ENCODE measurements around the gene C2CD4D.

C2CD4D gene

DNA sequence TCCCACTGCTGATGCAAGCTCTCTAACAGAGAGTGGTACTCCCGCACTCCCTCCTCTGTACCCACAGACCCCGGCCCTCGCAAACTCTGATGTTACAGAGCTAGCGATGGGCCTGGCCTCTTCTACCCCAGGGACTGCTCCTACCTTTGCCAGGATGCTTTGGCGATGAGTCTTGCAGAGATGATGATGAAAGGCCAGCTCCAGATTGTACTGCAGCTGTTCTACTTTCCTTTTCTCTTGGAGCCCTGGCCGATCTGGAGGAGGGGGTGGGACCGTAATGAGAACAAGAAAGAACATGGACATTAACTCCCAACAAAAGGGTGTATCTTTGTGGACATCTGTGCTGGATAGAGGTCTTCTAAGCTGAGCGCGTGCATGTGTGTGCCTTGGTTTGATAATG, 28.4 kb downstream of the C2CD4D start:
- no peak for DNase-seq

DNA sequence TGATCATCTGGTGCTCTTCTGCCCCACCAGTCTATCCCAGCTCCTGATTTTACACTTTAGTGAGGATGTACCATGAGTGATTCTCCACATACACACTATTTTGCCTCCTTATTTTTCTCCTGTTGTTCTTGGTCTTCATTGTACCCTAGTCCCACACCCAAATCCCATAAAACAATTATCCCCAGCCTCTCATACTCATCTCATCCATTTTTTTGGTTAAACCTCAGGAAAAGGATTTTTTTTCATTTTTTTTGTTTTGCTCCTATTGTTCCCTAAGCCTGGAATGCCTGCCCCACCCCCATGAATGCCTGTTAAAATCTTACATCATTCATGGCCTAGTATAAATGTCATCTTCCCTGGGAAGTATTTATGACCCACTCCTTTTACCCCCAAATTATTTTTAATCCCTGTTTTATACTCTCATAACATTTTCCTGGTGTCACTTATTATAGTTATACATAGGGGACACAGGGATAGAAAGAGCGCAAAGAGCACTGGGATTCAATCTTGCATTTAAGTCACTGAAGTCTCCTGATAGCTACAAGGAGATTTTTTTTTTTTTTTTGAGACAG, 29.5 kb downstream of the C2CD4D start:
- no peak for DNase-seq

DNA sequence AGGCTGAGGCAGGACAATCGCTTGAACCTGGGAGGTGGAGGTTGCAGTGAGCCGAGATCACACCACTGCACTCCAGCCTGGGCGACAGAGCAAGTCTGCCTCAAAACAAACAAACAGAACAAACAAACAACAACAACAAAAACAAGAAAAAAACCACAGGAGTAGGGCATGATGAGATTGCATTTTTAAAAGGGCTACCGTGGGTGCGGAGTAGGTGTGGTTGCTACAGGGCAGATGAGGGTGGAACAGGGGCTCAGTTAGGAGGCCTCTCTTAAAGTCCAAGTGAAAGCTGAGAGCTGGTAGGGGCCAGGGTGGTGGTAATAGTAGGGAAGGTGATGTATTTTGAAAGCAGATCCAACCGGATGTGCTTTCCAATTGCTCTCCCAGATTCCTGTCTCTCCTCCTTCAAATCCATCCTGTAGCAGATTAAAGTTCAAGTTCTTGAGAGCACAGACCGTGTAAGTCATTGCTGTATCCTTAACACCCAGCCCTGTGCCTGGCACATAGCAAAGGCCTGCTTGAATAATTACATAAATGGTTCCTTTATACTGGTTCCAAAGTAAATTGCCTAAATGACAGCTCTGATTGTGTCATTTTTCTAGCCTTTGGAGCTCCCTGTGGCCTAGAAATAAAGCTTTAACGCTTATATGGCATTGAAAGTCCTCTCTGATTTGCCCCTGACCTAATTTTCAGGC, 30.2 kb downstream of the C2CD4D start:
- DNase-seq, result no peak

DNA sequence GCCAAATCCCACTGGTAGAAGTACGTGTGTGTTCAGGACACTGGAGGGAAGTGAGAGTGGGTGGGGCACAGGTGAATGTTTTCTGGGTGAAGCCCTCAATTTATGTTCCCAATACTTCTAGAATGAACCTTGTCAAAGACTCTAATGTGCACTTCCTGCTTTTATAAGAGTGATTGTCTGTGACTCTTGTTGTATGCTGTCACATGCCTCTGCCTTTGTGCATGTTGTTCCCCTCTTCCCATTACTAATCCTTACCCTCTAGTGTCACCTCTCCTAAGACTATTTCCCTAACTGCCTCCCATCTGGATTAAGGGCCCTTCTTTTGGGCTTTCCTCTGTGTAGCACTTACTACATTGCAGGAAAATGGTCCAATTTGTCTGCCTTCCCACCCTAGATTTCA, 31.9 kb downstream of the C2CD4D start:
- no peak for DNase-seq

DNA sequence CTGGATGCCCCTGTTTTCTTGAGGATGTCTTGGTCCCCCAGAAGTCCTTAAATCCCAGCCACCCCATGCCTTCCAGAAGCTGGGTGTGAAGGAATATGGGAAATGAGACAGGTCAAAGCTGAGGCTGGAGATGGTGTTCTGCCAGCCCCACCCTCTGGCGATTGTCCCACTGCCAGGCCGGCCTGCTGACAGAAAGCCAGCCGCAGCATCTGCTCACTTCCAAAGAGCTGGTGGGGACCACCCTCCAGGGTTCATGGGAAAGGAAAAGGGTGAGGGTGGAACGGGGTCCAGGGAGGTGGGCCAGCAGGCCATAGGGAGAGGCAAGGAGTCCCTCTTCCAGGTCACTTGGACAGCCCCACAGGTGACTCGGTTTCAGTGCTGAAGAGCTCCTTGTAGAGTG, 32.5 kb downstream of the C2CD4D start:
- no peak for DNase-seq

DNA sequence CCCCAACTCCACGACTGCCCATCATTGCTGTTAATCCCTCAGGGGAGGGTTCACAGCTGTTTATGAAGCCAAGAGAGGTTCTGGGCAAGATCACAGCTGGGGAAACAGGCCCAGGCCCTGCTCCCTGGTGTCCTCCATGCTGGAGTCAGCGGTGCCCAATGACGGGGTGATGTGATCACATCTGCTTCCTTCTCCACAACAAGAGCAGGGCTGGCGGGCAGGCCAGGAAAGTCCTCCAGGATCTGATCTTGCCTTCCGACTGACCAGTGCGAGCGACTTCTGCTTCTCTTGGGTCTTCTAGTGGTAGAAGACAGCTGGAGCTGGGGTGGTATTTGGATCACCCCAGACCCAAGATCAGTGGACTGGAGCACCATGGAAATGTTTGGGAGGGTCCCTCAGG, 33.5 kb downstream of the C2CD4D start:
- no peak for DNase-seq

DNA sequence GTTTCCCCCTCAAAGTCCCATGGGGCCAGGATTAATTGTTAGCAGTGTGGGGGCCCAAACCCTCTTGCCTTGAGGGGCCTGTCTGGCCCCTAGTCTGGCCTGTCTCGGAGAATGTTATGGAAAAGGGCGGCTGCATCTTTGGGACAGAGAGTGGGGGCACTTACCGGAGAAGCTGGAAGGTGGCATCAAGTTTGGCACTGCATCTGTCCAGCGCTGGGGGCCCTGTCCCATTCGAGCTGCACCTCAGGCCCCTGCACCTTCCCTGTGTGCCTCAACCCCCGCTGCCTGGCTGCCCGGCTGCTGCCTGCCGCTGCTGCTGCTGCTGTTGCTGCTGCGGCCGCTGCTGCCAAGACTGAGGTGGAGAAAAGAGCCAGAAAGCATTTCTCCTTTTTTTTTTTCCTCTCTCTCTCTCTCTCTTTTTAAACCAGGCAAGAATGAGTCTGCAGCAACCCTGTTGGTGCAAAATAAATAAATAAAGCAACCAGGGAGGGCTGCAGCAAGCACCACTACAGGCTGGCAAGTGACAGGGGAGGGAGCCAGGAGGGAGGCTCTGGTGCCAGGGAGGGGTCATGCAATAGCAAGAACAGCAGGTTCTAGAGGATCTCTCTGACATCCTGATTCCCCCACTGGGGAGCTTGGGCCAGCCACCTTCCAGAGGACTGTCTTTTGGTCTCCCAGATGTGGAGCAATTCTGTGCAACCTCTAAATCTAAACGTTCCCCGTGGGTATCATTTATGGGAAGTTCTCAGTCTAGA, 34.4 kb downstream of the C2CD4D start, which contains the start of gene LINGO4:
LINGO4 (minus strand) TSS at position 354 of the 755 bp plus-strand sequence. CDS start 2,715 bp downstream, outside the sequence.
- DNase-seq, result no peak

DNA sequence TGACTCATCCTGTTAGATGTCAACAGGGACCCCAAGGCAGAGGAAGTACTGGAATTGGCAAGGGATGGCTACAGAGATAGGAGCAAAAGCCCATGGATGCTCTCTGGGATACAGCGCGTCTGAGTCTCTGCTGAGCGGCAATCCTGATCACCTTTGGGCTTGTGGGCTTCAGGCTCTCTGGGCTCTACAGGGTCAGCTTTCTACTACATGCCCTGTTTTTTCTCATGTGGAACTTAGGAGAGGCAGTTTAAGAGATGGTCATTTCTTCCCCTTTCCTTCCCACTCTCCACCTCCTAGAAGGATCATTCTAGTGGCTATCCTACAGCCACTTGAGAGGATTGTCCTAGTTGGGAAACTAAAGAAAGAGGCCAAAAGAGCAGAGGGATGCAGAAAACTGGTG, 35.7 kb downstream of the C2CD4D start:
- no peak for DNase-seq

DNA sequence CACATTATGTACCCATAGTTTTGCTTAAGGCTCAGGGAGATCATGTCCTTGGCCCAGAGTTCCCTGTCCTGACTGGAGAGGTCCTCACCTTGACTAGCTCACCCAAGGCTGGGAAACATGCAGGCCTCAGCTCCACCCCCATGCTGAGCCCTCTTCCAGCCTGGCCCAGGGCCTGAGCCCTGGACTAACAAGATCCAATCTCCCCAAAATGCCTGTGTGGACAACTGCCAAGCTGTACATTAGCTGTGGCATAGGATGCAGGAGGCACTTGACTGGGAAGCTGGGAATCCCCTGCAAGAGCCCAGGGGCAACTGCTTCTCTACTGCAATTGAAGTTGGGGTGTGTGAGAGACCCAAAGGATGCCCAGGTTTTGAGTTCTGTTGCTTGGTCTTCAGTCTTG, 36.5 kb downstream of the C2CD4D start:
- no peak for DNase-seq

DNA sequence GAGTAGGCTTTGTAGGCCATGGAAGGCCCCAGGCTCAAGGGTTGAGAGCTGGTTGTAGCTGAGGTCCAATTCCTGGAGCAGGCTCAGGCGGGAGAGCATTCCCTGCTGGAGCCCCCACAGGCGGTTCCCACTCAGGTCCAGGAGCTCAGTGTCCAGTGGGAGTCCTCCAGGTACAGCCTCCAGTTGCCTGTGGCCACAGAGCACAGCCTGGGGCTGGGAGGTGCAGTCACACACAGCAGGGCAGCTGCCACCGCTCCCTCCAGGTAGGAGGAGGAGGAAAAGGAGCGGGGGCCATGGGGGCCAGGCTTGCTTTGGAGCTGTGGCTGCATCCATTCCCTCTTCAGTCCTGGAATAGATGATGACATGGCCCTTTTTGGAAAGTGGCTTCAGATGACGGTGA, 37.2 kb downstream of the C2CD4D start:
- no peak for DNase-seq

DNA sequence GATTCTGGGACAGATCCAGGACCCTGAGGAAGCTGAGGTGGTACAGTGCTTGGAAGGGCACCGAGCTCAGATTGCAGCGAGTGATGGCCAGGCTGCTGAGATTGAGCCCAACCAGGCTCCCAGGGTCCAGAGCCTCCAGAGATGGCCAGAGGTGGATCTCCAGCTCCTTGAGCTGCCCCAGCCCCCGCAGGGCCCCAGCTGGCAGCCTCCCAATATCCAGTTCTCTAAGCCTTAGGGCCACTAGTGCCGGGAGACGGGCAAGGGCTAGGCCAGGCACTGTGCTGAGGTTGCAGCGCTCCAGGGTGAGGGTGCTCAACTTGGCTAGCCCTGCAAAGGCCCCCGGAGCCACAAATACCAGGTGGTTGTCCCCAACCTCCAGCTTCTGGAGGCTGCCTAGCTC, 37.8 kb downstream of the C2CD4D start:
- DNase-seq, result no peak

DNA sequence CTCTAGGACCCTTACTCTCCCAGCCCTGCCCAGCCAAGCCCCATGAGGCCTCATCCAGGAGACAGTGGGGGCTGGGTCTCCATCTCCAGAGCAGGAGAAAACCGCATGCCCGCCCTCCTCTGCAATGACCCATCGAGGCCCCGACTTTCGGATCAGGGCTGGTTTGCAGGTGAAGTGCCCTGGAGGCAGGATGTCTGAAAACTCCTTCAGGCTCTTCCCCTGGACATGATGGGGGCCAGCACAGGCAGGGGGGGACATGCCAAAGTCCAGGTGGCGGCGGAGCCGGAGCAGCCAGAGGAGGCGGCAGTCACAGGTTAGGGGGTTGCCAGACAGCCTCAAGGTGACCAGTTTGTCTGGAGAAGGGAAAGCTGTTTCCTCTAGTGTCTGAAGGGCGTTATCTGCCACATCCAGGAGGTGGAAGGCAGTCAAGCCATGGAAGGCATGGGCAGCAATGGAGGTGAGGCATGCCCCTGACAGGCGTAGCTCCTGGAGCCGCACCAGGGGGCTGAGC, 38.3 kb downstream of the C2CD4D start:
- no peak for DNase-seq

DNA sequence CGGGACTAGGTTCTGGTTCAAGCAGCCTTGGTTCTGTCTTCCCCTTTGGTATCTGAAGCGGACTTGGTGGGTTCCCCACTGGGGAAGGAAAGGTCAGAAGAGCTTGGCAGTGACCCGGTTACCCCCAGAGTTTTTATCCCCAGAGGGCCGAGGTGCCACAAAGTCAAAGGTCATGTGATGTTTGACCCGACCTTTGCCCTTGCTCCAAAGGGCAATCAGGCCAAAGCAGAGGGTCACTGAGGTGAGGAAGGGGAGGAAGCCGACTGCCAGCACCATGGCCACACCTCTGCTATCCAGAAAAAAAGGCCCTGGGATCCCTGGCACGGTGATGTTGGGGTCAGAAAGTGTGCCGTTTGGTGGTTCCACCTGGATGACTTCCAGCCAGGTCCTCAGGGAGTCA, 38.8 kb downstream of the C2CD4D start:
- DNase-seq, result no peak

DNA sequence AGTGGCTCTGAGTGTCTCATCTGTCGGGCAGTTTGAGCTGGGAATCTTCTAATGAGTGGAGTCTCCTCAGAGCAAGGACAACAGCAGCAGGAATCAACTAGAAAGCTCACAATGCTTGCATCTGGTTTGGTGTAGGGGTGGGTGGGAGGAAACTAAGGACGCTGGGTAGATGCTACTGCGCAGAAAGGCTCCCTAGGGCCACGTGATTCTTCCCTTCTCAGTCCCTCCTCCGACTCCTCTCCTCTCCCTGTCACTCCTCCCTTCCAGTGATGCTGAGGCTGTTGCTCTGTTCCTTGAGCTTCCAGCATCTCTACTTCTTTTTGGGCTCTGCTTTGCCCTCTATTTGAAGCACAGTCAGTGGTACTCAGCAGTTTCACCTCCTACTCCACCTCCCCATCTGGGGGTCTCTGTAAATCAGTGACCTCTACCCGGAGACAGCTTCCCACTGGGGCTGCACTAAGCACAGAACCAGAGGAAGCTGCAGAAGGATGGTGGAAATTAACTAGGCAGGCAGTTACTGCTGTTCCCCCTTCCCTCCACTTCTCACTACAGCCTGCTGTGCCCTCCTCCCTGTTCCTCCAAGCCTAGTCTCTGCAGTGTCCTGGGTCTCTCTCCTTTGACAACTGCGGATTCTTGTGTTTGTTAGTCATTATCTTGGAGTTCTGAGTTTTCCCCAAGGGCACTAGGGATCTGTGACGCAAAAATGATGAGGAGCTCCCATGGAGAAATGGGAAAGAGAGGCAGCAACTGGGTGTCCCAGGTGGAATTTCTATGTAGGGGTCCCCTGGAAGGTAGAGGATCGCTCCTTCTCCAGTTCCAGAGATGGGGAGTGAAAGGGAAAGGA, 40.2 kb downstream of the C2CD4D start:
- no peak for DNase-seq

DNA sequence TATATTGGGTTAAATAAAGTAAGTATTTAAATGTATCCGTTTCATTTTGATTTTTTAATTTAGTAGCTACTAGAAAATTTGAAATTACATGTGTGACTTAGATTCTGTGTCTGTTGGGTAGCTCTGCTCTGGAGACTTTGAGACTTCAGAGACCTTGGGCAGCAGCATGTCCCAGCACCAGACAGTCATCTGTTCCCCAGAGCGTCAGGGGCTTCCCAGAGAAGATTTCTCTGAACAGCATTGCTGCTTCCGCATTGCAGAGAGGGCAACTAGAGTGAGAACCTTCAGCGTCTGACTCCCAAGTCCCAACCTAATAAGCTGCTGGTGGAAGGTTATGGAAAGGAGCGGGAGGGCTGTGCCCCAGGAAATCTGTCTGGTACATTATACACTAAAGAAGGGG, 41.0 kb downstream of the C2CD4D start:
- no peak for DNase-seq

DNA sequence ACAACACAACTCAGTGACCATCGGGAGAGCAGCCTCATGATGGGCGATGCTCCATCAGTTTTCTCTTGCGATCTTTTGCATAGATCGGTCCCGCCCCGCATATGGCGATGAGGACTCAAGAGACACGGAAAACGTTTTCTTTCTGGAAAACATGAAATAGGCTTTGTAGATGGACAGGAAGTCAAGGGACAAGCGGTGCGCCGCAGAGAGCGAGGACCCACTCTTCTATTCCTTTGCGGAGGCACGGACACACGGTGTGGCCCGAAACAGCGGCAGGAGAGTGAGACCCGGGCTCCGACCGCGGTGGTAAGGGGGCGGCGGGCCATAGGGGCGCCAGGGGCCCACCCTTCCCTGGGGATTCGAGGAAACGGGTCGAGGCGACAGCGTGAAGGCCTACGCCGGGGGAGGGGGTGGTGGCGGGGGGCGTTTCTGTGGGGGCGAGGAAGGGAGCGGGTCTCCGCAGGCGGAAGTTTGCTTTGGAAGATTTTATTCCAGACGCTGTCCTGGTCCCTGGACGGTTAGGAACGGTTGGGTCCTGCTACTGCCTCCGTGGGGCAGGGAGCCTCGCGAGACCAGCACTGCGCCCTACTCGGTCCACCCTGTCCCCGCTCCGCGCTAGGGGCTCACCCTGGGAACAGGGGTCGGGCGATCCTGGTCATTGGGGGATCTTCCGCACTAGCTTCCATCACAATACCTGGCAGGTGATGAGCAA, 48.5 kb downstream of the C2CD4D start:
- peak; percentile 48 for DNase-seq

DNA sequence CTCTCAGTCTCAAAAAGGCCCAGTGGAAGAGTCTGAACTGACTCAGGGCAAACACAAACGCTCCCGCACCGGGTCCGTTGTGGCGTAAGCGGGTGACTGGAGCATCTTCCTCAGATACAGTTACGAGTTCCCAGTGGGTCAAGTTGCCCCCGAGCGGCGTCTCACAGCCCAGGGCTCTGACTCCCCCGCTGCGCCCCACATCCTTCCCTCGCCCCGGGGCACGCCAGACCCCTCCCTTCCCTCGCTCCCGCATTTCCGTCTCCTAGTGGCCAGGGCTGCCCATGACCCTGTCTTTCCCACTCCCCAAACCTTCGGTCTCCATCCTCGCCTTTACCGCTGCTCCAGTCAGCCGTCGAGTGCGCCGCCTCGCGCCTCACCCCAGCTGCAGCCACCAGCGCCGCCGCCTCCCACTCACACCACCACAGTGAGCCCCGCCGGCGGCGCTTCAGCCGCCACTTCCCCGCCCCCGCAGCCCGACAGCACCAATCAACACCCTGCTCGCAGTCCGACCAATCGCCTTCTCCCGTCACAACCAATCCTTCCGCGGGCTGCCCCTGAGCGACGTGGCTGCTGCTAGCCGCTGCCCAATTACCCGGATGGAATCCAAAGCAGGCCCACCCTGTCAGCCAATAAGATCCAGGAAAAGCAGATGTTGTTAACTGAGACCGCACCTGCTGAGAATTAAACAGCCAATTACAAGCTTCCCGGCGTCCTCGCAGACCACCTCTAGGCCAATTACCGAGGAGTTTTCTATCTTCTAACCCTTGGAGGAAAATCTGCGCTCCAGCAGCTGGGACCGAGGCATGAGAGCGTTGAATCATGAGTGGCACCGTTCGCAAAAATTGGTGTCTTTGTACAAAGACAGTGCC, 49.3 kb downstream of the C2CD4D start, which contains the start of gene TDRKH:
TDRKH (minus strand) TSS at position 430 of the 869 bp plus-strand sequence. CDS start 7,478 bp downstream, outside the sequence.
- DNase-seq, result peak; percentile 100

Measured in NCI-H345 (cell line).